Measurements from ENCODE around the gene LCT. TPM values are rescaled to one million over a fixed set of nuclear protein-coding genes. Genes with fewer than 3 reads are reported as not detected.

Gene LCT
- total and polyA plus RNA-seq, 9 of the 15 experiments (the other 6 are each of a cell fraction or from before 2014, with no cell fraction given), result 0.01 to 0.04 (median 0.03) TPM; not detected in 4

DNA sequence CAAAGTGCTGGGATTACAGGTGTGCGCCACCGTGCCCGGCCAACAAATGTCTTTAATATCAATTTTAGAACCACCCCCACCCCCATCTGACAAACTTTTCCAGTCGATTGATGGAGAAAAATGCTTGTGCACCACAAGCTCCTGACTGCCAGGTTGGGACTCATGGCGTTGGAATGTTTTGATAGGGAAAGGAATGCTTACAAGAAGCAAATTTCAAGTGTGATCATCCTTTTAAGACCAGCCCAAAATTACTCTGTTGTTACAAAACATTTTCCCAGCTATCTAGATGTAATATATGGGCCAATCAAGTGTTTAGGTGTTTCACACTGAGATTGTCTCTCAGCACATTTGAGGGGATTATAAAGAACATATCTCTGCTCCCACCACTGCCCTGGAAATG, 50.2 kb downstream of the LCT start:
- H2AFZ ChIP-seq (ENCODE audit: low read depth, low read length), result no peak overlapping the region
- ChIA-PET CTCF (ENCODE audit: low intra/inter-chr PET ratio) (no interaction called here), POLR2A (interaction anchor here (1.3 to 1.4 kb wide), 2 partner anchors 8 to 25 kb away, joined by 3 to 5 read pairs; no protein-coding TSS in a partner anchor)
- no peaks in the 10 kb centered on the region for H4K20me1 ChIP-seq (replicated peaks; ENCODE audit: control insufficient read depth, insufficient read depth, low read length)
- no peak for ATAC-seq
- no peaks in the 10 kb centered on the region for H3K79me2 ChIP-seq (ENCODE audit: control insufficient read depth, insufficient read depth, low read length)
- in situ Hi-C loops (cut with MboI), result no loop called here
- H3K9me1 ChIP-seq (ENCODE audit: control insufficient read depth, insufficient read depth, low read length), result peaks cover 3% of the 10 kb centered on the region
- DNase-seq (ENCODE audit: extremely low read depth in 1 of 4, low spot score in 3 of 4), result no peak
- BruUV-seq (replicated peaks), result no TSS peak
- H3K27ac ChIP-seq (ENCODE audit: extremely low read depth, low read depth, low read length), result no peak overlapping the region
- 95% methylated on average over 5 of the region's 5 CpGs for WGBS (ENCODE audit: insufficient coverage, low coverage, missing lambda C conversion rate)
- no peaks in the 10 kb centered on the region for H3K9me3 ChIP-seq (replicated peaks; ENCODE audit: control insufficient read depth, insufficient read depth, low read depth, low read length)
- peaks cover 15 to 20% of the 10 kb centered on the region in 2 experiments; a peak in 3 of 5 replicates for H3K4me1 ChIP-seq (replicated peaks in 1 of 2; ENCODE audit: control insufficient read depth in 2 of 2, insufficient read depth in 2 of 2, low read length in 2 of 2)
- no peaks in the 10 kb centered on the region for H3K27me3 ChIP-seq (ENCODE audit: control insufficient read depth in 2 of 2, insufficient read depth in 2 of 2, low read length in 2 of 2)
- intact Hi-C loops (cut with micrococcal nuclease), result no loop called here
- H3K9ac ChIP-seq (ENCODE audit: insufficient read depth in 1 of 2, low read depth in 2 of 2, low read length in 2 of 2), result no peak overlapping the region
- no peak overlapping the region for H3K4me3 ChIP-seq
- TF ChIP-seq, protein P1, sequence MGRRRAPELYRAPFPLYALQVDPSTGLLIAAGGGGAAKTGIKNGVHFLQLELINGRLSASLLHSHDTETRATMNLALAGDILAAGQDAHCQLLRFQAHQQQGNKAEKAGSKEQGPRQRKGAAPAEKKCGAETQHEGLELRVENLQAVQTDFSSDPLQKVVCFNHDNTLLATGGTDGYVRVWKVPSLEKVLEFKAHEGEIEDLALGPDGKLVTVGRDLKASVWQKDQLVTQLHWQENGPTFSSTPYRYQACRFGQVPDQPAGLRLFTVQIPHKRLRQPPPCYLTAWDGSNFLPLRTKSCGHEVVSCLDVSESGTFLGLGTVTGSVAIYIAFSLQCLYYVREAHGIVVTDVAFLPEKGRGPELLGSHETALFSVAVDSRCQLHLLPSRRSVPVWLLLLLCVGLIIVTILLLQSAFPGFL (CRISPR knock-in tag; IDR thresholded peaks at IDR 0.05), result no peak
- TF ChIP-seq FOS (IDR thresholded peaks at IDR 0.05; ENCODE audit: extremely low read depth, insufficient read length) (no peak), RB1 (IDR thresholded peaks at IDR 0.05; ENCODE audit: low read depth) (no peak), MXI1 (IDR thresholded peaks at IDR 0.05; ENCODE audit: low read depth, low read length) (no peak), ZBTB1 (CRISPR knock-in tag; IDR thresholded peaks at IDR 0.05; ENCODE audit: borderline replicate concordance, low read depth) (no peak), MCM5 (IDR thresholded peaks at IDR 0.05; ENCODE audit: low read depth) (no peak), GTF2E2 (tag; IDR thresholded peaks at IDR 0.05) (no peak), TCF3 (CRISPR knock-in tag; IDR thresholded peaks at IDR 0.05) (no peak), ZC3H4 (CRISPR knock-in tag; IDR thresholded peaks at IDR 0.05; ENCODE audit: borderline replicate concordance) (no peak), ZC3H8 (IDR thresholded peaks at IDR 0.05) (no peak), SMAD2 (IDR thresholded peaks at IDR 0.05; ENCODE audit: low read depth, low read length) (no peak), HDAC6 (IDR thresholded peaks at IDR 0.05; ENCODE audit: low read depth, low read length) (no peak)
- TF ChIP-seq, protein P2, sequence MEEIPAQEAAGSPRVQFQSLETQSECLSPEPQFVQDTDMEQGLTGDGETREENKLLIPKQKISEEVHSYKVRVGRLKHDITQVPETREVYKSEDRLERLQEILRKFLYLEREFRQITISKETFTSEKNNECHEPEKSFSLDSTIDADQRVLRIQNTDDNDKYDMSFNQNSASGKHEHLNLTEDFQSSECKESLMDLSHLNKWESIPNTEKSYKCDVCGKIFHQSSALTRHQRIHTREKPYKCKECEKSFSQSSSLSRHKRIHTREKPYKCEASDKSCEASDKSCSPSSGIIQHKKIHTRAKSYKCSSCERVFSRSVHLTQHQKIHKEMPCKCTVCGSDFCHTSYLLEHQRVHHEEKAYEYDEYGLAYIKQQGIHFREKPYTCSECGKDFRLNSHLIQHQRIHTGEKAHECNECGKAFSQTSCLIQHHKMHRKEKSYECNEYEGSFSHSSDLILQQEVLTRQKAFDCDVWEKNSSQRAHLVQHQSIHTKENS (CRISPR knock-in tag; IDR thresholded peaks at IDR 0.05), result no peak
- FAIRE-seq, result no peak
- H3K36me3 ChIP-seq (ENCODE audit: control insufficient read depth, insufficient read depth, low read length), result peaks cover 34% of the 10 kb centered on the region
- H3K4me2 ChIP-seq (ENCODE audit: insufficient read depth, low read length), result no peak overlapping the region

Data from K562 (cell line).